Left lung (tissue), 10 donors: Measurements from ENCODE around the gene DST. TPM values are rescaled to one million over a fixed set of nuclear protein-coding genes. Genes with fewer than 3 reads are reported as not detected.
A peak's percentile ranks its signal among the peaks of the same experiment; 100 is the strongest.

Experiments used
- ATAC-seq: fragments of 200-7000 bp; cut with Tn5 transposase; one replicate; pipeline ENCODE4 v1.9.1; 2020; ENCODE audit warnings: moderate library complexity
- DNase-seq, 4 donors: peaks; one replicate each; pipeline ENCODE4 v3.0.0-alpha.2; 2013 to 2020
- H3K27ac ChIP-seq, 2 donors: fragments of 200-600 bp; sonication (generic) in 1 of 2; one replicate each; pipeline versions ENCODE4 v1.5.0 to v1.8.0; 2020 to 2021
- H3K27me3 ChIP-seq, 2 donors: fragments of 200-600 bp; sonication (generic) in 1 of 2; one replicate each; pipeline versions ENCODE4 v1.5.0 to v1.8.0; 2020 to 2021
- H3K36me3 ChIP-seq, 2 donors: fragments of 200-600 bp; sonication (generic) in 1 of 2; one replicate each; pipeline versions ENCODE4 v1.5.0 to v1.8.0; 2020 to 2021
- H3K4me1 ChIP-seq, 2 donors: fragments of 200-600 bp; one replicate each; pipeline ENCODE4 v1.8.0; 2021
- H3K4me3 ChIP-seq, 2 donors: fragments of 200-600 bp; sonication (generic) in 1 of 2; one replicate each; pipeline versions ENCODE4 v1.5.0 to v1.8.0; 2020 to 2021; ENCODE audit warnings: mild to moderate bottlenecking in 1 of 2
- H3K9me3 ChIP-seq, 2 donors: fragments of 200-600 bp; sonication (generic) in 1 of 2; one replicate each; pipeline versions ENCODE4 v1.5.0 to v1.8.0; 2020 to 2021
- CTCF ChIP-seq, 2 donors: fragments of 200-600 bp; sonication (generic) in 1 of 2; IDR thresholded peaks; one replicate each; pipeline versions ENCODE4 v1.5.0 to v1.8.0; 2021; ENCODE audit warnings: antibody characterized with exemption in 2 of 2
- intact Hi-C, 2 donors: fragments of 100-400 bp; cut with DNase I; formaldehyde crosslinking; loops; one replicate each; pipeline versions ENCODE4 v1.11.2 to v1.14.2; 2022
- polyA plus RNA-seq, 6 donors: library from polyadenylated mRNA; unstranded; fragments of 120-200 nt; gene quantifications; one replicate each; pipeline ENCODE4 v1.2.1, GENCODE V29; 2013; ENCODE audit not compliant: insufficient read length in 6 of 6
- total RNA-seq, 2 donors: library from RNA; stranded (reverse); fragmentation: NEBNext Ultra II Directional; extraction: Animal tissue kit (Norgen Biotek cat#: 25700); gene quantifications; one replicate each; pipeline ENCODE4 v1.2.1, GENCODE V29; 2021
- donor health status: DM: no; HTN: yes; CAD: no.
- donor health status: DM: no; HTN: no; CAD: no.

The DST gene
- total and polyA plus RNA-seq, 8 donors = 290 to 636 (median 504) TPM

- ATAC-seq (peak; percentile 52), DNase-seq (no peak)
- Histone ChIP-seq H3K4me1 (no peaks in the 10 kb centered on the region), H3K27ac (no peak overlapping the region), H3K36me3 (peaks cover 0 to 38% of the 10 kb centered on the region in 2 donors), H3K27me3 (no peaks in the 10 kb centered on the region), H3K4me3 (no peak overlapping the region), H3K9me3 (no peaks in the 10 kb centered on the region)
- intact Hi-C loops = no loop called here
- no peak for TF ChIP-seq CTCF (IDR thresholded peaks at IDR 0.05)
Measured at GRCh38 chr6:56490993-56491392, 151.7 kb downstream of the DST start.

GRCh38 chr6:56489559-56489958 is 153.1 kb downstream of the DST start:
- H3K27ac ChIP-seq = no peak overlapping the region
- no peak for TF ChIP-seq CTCF (IDR thresholded peaks at IDR 0.05)

GRCh38 chr6:56488281-56488680 is 154.4 kb downstream of the DST start:
- H3K27ac ChIP-seq = no peak overlapping the region
- H3K36me3 ChIP-seq = peaks cover 0 to 40% of the 10 kb centered on the region in 2 donors
- no peaks in the 10 kb centered on the region for H3K9me3 ChIP-seq
- intact Hi-C loops = no loop called here
- no peaks in the 10 kb centered on the region for H3K27me3 ChIP-seq
- DNase-seq (no peak), ATAC-seq (no peak)
- no peak overlapping the region for H3K4me3 ChIP-seq
- H3K4me1 ChIP-seq = no peaks in the 10 kb centered on the region
- no peak for TF ChIP-seq CTCF (IDR thresholded peaks at IDR 0.05)

More at GRCh38 chr6:56489559-56489958, 153.1 kb downstream of the DST start:
- H3K4me1 ChIP-seq = no peaks in the 10 kb centered on the region
- peaks cover 0 to 40% of the 10 kb centered on the region in 2 donors for H3K36me3 ChIP-seq
- H3K4me3 ChIP-seq = no peak overlapping the region
- DNase-seq = no peak
- no peak for ATAC-seq
- H3K27me3 ChIP-seq = no peaks in the 10 kb centered on the region
- H3K9me3 ChIP-seq = no peaks in the 10 kb centered on the region
- intact Hi-C loops = no loop called here

GRCh38 chr6:56486681-56487080 is 156.0 kb downstream of the DST start:
- no peak for ATAC-seq
- Histone ChIP-seq H3K27ac (no peak overlapping the region), H3K9me3 (no peaks in the 10 kb centered on the region), H3K4me3 (no peak overlapping the region), H3K4me1 (no peaks in the 10 kb centered on the region), H3K27me3 (no peaks in the 10 kb centered on the region), H3K36me3 (peaks cover 0 to 33% of the 10 kb centered on the region in 2 donors)
- intact Hi-C loops = no loop called here
- DNase-seq = no peak
- TF ChIP-seq CTCF (IDR thresholded peaks at IDR 0.05) = no peak

GRCh38 chr6:56484669-56485068 is 158.0 kb downstream of the DST start:
- no peaks in the 10 kb centered on the region for H3K27me3 ChIP-seq
- no peak for ATAC-seq
- TF ChIP-seq CTCF (IDR thresholded peaks at IDR 0.05) = no peak
- no peak overlapping the region for H3K4me3 ChIP-seq
- no peak for DNase-seq
- no peaks in the 10 kb centered on the region for H3K4me1 ChIP-seq
- peaks cover 0 to 41% of the 10 kb centered on the region in 2 donors for H3K36me3 ChIP-seq
- H3K9me3 ChIP-seq = no peaks in the 10 kb centered on the region
- H3K27ac ChIP-seq = no peak overlapping the region
- intact Hi-C loops = no loop called here
